WTC11 (cell line): ENCODE results near the gene ZNF43. TPM values are rescaled to one million over a fixed set of nuclear protein-coding genes. Genes with fewer than 3 reads are reported as not detected.
"Not testable (repeated sequence)": the region's sequence is repeated elsewhere in the genome, so short reads cannot be mapped to it uniquely, and the experiment has no call there.

ENCODE experiments used
- ATAC-seq: fragments of 200-7000 bp; cut with Tn5 transposase; 2 replicates; pipeline ENCODE4 v1.10.0; 2021; ENCODE audit warnings: mild to moderate bottlenecking, moderate library complexity
- CTCF ChIA-PET: fragments of 300-600 bp; sonication (Branson Sonifier 250); formaldehyde crosslinking; loops from one replicate; lab custom pipeline; 2021; ENCODE audit warnings: antibody characterized with exemption; lab: Charles Lee
- POLR2A ChIA-PET: fragments of 350-600 bp; sonication (Branson Sonifier 250); formaldehyde crosslinking; loops from one replicate; lab custom pipeline; 2021; ENCODE audit warnings: antibody characterized with exemption; lab: Charles Lee
- DNase-seq: peaks from one replicate; pipeline ENCODE4 v3.0.0; 2021; ENCODE audit warnings: low spot score
- H3K27ac Mint-ChIP-seq: 2 replicates; pipeline ENCODE4 v1.8.0; 2021; ENCODE audit warnings: mixed read lengths
- H3K27me3 Mint-ChIP-seq: 2 replicates; pipeline ENCODE4 v1.8.0; 2021; ENCODE audit warnings: low read depth, mild to moderate bottlenecking, moderate library complexity, mixed read lengths
- H3K36me3 Mint-ChIP-seq: 2 replicates; pipeline ENCODE4 v1.8.0; 2021; ENCODE audit warnings: mixed read lengths
- H3K4me1 Mint-ChIP-seq: 2 replicates; pipeline ENCODE4 v1.8.0; 2022; ENCODE audit warnings: mixed read lengths
- H3K4me3 Mint-ChIP-seq: 2 replicates; pipeline ENCODE4 v1.8.0; 2021; ENCODE audit warnings: mild to moderate bottlenecking, moderate library complexity, mixed read lengths
- H3K9me3 Mint-ChIP-seq: 2 replicates; pipeline ENCODE4 v1.8.0; 2021; ENCODE audit warnings: mixed read lengths
- ATF6 ChIP-seq: sonication (generic); formaldehyde crosslinking; IDR thresholded peaks from 2 replicates; pipeline ENCODE4 v1.8.1; 2023; ENCODE audit warnings: mild to moderate bottlenecking, missing genetic modification reagents
- CTCF ChIP-seq: fragments of 200-600 bp; IDR thresholded peaks from 2 replicates; pipeline ENCODE4 v1.8.0; 2022; ENCODE audit warnings: antibody characterized with exemption
- E2F1 ChIP-seq: sonication (generic); formaldehyde crosslinking; IDR thresholded peaks from 2 replicates; pipeline ENCODE4 v1.8.0; 2022; ENCODE audit warnings: mild to moderate bottlenecking, missing genetic modification reagents
- E2F5 ChIP-seq: sonication (generic); formaldehyde crosslinking; IDR thresholded peaks from 2 replicates; pipeline ENCODE4 v1.8.1; 2022; ENCODE audit warnings: mild to moderate bottlenecking, moderate library complexity, missing genetic modification reagents
- ERG ChIP-seq: fragments of 250-450 bp; sonication (Bioruptor Pico); IDR thresholded peaks from 2 replicates; pipeline ENCODE4 v1.8.0; 2021; ENCODE audit warnings: mild to moderate bottlenecking
- FOXJ3 ChIP-seq: sonication (generic); formaldehyde crosslinking; IDR thresholded peaks from 2 replicates; pipeline ENCODE4 v1.9.0; 2021; ENCODE audit warnings: missing genetic modification reagents, mild to moderate bottlenecking, borderline replicate concordance
- FOXP1 ChIP-seq: sonication (generic); formaldehyde crosslinking; IDR thresholded peaks from 2 replicates; pipeline ENCODE4 v1.8.0; 2022; ENCODE audit warnings: missing genetic modification reagents, mild to moderate bottlenecking, moderate library complexity, borderline replicate concordance
- GRHL2 ChIP-seq: fragments of 250-450 bp; sonication (Bioruptor Pico); IDR thresholded peaks from 2 replicates; pipeline ENCODE4 v1.8.0; 2022; ENCODE audit warnings: mild to moderate bottlenecking, moderate library complexity; ENCODE audit not compliant: insufficient replicate concordance, severe bottlenecking
- NR3C1 ChIP-seq: sonication (generic); formaldehyde crosslinking; conservative IDR thresholded peaks from 2 replicates; pipeline ENCODE4 v1.8.1; 2023; ENCODE audit warnings: low read depth, mild to moderate bottlenecking, missing genetic modification reagents
- PRRX2 ChIP-seq: fragments of 250-450 bp; sonication (Bioruptor Pico); IDR thresholded peaks from 2 replicates; pipeline ENCODE4 v1.8.0; 2021; ENCODE audit warnings: mild to moderate bottlenecking
- ZMAT4 ChIP-seq: fragments of 250-450 bp; sonication (Bioruptor Pico); IDR thresholded peaks from 2 replicates; pipeline ENCODE4 v1.9.0; 2021; ENCODE audit warnings: mild to moderate bottlenecking
- ZNF232 ChIP-seq: sonication (generic); formaldehyde crosslinking; IDR thresholded peaks from 2 replicates; pipeline ENCODE4 v1.8.0; 2022; ENCODE audit warnings: mild to moderate bottlenecking, missing genetic modification reagents
- ZNF281 ChIP-seq: sonication (generic); formaldehyde crosslinking; IDR thresholded peaks from 2 replicates; pipeline ENCODE4 v1.8.0; 2023; ENCODE audit warnings: mild to moderate bottlenecking, missing genetic modification reagents
- ZNF532 ChIP-seq: fragments of 250-450 bp; sonication (Bioruptor Pico); IDR thresholded peaks from 2 replicates; pipeline ENCODE4 v1.9.0; 2021; ENCODE audit warnings: mild to moderate bottlenecking, borderline replicate concordance
- ZNF671 ChIP-seq: fragments of 250-450 bp; sonication (Bioruptor Pico); IDR thresholded peaks from 2 replicates; pipeline ENCODE4 v1.8.0; 2021; ENCODE audit warnings: mild to moderate bottlenecking
- total RNA-seq: library from RNA; stranded (reverse); gene quantifications from 3 replicates; pipeline ENCODE4 v1.2.3, GENCODE V29; 2021

ZNF43 gene
- total RNA-seq, 1 experiment from 2014 or later = 55.2 TPM

- peaks cover 19% of the 10 kb centered on the region for H3K27me3 Mint-ChIP-seq
- H3K9me3 Mint-ChIP-seq = peaks cover 84% of the 10 kb centered on the region
- no peaks in the 10 kb centered on the region for H3K4me1 Mint-ChIP-seq
- CTCF ChIA-PET = no interaction called here
- H3K36me3 Mint-ChIP-seq = peaks cover 60% of the 10 kb centered on the region
- no peak for TF ChIP-seq FOXP1 (CRISPR knock-in tag)
- no peak for TF ChIP-seq ZNF532 (CRISPR knock-in tag)
- TF ChIP-seq ZNF671 = no peak
- TF ChIP-seq NR3C1 (CRISPR knock-in tag) = no peak
- TF ChIP-seq FOXJ3 (CRISPR knock-in tag) = no peak
- TF ChIP-seq E2F5 (CRISPR knock-in tag) = no peak
- no peak for TF ChIP-seq ATF6 (CRISPR knock-in tag)
- no peak for TF ChIP-seq PRRX2 (CRISPR knock-in tag)
- TF ChIP-seq ZNF281 (CRISPR knock-in tag) = no peak
- TF ChIP-seq E2F1 (CRISPR knock-in tag) = no peak
- TF ChIP-seq GRHL2 (CRISPR knock-in tag) = no peak
- TF ChIP-seq ZNF232 = no peak
- TF ChIP-seq ZMAT4 (CRISPR knock-in tag) = no peak
- no peak for TF ChIP-seq CTCF
- TF ChIP-seq ERG = no peak
- POLR2A ChIA-PET = no interaction called here
- no peak overlapping the region for H3K4me3 Mint-ChIP-seq
- no peak for ATAC-seq
- DNase-seq = no peak
- no peak overlapping the region for H3K27ac Mint-ChIP-seq
Observed at GRCh38 chr19:21883516-21883915, 47.5 kb upstream of the ZNF43 start.

GRCh38 chr19:21880761-21881160 is 44.8 kb upstream of the ZNF43 start:
- H3K4me1 Mint-ChIP-seq, CTCF ChIA-PET, ATAC-seq, H3K4me3 Mint-ChIP-seq, H3K27ac Mint-ChIP-seq, POLR2A ChIA-PET: not testable (repeated sequence)
- Mint-ChIP-seq H3K9me3 (peaks cover 86% of the 10 kb centered on the region), H3K27me3 (peaks cover 17% of the 10 kb centered on the region), H3K36me3 (peaks cover 62% of the 10 kb centered on the region)
- peak; percentile 30 for DNase-seq
